HG03460 (cell line): Measurements from ENCODE around the gene MAP3K14.
"Not testable (repeated sequence)": the region's sequence is repeated elsewhere in the genome, so short reads cannot be mapped to it uniquely, and the experiment has no call there.

ENCODE experiments used
- ATAC-seq: cut with Tn5 transposase; IDR thresholded peaks from one replicate; pipeline ENCODE4 v1.9.1; 2021; ENCODE audit not compliant: unreplicated experiment

Gene MAP3K14

DNA sequence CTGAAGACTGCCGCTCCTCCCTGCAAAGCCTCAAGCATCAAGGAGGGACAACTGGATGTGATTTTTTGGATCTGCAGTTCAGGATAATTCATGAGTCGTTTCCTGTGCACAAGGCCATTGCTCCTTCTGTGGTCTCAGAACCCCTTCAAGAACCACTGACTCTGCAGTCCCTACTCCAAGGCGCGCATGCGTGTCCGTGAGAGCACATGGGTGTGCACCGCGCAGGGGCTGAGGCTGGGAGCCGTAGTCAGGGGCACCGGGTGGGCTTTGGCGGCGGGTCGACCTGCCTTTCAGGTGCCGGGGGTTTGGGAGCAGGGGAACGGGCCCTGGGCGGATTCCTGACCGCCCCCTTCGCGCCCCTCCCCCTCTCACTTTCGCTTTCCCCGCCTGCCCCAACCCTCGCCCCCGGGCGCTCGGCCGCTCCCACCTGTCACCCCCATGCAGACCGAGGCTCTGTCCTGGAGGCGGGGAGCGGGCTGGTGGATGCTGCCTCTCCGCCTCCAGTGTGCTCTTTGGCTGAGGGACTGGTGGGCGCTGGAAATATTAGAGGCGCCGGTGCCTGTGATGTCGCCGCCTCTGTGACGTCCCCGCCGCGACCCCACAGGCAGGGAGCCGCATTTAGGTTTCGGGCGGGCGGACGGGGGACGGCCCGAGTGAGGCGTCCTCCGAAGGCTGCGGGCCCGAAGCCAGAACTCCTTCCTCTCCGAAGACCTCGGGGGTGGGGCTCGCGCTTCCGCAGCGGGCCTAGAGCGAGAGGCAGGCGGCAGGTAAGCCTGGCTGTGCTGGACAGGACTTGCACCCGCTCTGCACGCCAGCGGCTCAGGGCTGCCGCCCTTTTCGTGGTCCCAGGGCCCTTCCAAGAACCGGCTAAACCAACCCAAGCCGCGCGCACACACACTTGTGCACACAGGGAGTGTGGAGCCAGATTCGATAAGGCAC, 55.0 kb downstream of the MAP3K14 start, which contains the start of gene SPATA32:
Gene SPATA32 (minus strand): TSS at position 518 of the 939 bp plus-strand sequence. CDS start 78 bp downstream, at position 440.
- ATAC-seq = no peak

DNA sequence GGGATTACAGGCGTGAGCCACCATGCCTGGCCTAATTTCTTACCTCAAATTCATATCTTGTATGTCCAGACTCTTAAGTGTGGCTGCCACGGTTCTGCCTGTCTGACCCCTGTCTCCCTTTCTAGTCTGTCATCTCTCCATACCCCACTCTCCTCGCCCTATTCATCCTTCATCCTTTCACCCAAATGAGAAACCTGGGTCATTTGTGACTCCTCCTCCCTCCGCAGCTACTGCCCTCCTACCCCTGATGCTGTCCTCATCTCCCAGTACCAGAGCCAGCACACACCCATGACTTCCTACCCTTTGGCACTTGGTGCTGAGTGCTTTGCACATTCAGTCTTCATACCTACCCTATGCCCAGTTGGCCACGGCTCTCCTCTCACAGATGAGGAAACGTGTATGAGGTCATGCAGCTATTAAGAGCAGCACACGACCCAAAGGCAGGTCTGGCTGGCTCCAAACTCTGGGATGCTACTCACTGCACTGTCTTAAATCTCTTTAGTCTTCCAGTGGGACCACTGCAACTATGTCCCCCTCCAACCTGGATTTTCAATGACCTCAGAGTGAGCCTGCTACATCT, 56.5 kb downstream of the MAP3K14 start:
- no peak for ATAC-seq

DNA sequence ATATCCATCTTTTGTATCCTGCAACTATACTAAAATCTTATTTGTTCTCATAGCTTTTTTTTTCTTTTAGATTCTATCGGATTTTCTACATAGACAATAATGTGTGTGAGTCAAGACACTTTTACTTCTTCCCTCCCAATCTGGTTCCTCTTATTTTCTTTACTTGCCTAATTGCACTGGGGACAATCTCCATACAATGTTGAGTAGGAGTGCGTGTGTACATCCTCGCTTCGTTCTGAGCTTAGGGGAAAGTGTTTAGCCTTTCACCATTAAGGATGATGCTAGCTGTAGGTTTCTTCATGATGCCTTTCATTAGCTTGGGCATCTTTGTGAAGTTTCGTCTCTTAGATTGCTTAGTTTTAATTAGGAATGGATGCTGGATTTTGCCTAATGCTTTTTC, 57.8 kb downstream of the MAP3K14 start:
- no peak for ATAC-seq

DNA sequence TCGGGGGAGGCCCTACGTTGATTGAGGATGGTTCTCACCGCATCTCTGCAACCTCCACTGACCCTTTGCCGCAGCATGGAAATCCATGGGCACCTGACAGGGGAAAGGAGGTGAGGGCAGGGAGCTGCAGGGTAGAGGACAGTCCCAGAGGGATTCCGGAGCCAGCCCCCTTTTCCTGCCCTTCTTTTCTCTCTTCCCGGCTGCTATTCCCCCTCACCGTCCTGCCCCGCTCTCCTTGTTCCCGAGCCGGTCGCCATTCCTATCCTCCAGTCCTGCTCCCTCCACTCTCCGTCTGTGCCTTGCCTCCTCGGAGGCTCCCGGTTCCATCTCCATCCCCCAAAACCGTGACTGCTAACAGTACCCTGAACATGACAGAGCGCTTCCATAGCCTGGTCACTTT, 59.7 kb downstream of the MAP3K14 start:
- ATAC-seq = no peak

DNA sequence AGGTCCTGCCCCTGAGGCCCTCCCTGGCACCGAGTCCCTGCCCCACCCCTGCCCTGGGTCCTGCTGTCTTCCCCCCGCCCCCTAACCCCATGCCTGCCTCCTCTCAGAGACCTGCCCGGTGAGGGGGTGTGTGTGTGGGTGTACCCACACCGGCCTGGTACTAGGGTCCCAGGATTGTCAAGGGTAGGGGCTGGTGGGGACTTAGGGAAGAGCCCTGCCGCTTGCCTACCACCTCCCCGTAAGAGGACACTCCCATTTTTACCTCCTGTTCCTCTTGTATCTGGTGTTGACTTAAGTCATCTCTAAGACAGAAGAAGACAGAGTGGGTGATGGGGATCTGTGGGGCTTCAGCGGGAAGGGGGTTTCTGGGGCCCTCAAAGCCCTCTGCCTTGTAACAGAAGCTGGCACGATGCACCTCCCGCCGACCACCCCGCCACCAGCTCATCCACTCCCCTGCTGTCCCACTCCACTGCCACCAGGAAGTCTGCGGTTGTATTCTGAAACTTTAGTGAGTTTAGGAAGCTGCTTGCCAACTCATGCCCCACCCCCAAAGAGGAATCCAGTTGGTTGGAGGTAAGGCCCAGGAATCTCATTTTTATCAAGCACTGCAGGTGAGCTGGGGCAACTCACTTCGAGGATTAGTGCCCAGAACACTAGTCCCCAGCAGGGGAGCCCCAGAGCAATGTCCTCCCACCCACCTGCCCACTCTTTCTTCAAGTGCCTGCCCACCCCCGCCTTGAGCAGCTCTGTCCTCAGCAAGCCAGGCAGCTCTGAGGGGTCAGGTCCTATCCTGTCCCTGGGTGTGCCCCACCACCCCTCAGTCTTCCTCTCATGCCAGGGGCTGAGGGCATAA, 60.5 kb downstream of the MAP3K14 start:
- ATAC-seq = no peak

DNA sequence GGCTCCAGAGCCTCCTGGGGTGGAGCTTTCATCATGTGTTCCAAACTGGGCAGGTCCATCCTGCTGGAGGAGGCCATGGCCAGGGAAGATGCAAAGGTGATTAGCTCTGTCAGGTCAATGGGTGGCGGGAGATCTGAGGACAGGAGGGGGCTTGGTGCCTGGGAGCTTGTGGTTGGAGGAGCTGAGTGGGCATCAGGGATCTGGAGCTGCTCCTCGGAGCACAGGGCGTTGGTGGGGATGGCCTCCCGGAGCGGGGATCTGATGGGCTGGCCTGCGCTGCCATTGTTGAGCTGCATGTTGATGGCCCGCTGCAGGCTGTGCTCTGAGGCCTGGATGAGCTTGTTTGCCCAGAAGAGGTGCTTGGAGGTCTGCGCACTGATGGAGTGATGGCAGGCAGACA, 61.5 kb downstream of the MAP3K14 start:
- ATAC-seq = no peak

DNA sequence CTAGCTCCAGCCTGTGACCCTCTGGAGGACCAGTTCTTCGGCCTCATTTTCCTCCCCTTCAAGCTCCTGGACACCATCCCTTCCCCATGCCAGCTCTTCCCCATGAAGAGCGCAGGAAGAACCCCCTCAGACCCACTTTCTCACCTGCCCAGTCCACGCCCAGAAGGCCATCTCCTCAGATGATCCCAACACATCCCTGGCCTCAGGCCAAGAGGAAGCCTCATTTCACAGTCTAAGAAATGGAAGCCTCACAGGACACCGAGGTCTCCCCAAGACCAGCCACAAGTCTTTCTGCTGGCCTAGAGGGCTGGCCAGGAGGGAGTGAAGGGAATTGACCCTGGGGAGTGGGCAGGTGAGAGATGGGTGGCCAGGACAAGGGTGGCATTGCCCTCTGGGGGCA, 62.9 kb downstream of the MAP3K14 start:
- ATAC-seq = no peak

DNA sequence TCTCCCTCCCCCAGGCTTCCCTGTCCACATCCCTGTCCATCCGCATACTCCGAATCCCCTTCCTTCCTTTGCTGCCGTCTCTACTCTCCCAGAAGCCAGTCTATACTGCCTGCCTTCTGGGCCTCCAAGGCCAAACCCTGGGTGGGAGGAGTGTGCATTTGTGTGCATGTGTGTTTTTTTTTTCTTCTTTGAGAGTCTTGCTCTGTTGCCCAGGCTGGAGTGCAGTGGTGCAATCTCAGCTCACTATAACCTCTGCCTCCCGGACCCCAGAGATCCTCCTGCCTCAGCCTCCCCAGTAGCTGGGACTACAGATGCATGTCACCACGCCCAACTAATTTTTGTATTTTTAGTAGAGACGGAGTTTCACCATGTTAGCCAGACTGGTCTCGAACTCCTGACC, 63.6 kb downstream of the MAP3K14 start:
- not testable (repeated sequence) for ATAC-seq

DNA sequence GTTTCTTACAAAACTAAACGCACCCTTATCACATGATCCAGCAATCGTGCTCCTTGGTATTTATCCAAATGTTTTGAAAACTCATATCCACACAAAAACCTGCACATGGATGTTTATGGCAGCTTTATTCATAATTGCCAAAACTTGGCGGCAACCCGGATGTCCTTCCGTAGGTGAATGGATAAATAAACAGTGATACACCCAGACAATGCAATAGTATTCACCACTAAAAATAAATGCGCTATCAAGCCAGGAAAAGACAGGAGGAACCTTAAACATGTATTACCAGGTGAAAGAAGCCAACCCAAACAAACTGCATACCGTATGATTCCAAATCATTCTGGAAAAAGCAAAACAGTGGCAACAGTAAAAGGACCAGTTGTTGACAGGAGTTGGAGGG, 64.9 kb downstream of the MAP3K14 start:
- ATAC-seq = no peak

DNA sequence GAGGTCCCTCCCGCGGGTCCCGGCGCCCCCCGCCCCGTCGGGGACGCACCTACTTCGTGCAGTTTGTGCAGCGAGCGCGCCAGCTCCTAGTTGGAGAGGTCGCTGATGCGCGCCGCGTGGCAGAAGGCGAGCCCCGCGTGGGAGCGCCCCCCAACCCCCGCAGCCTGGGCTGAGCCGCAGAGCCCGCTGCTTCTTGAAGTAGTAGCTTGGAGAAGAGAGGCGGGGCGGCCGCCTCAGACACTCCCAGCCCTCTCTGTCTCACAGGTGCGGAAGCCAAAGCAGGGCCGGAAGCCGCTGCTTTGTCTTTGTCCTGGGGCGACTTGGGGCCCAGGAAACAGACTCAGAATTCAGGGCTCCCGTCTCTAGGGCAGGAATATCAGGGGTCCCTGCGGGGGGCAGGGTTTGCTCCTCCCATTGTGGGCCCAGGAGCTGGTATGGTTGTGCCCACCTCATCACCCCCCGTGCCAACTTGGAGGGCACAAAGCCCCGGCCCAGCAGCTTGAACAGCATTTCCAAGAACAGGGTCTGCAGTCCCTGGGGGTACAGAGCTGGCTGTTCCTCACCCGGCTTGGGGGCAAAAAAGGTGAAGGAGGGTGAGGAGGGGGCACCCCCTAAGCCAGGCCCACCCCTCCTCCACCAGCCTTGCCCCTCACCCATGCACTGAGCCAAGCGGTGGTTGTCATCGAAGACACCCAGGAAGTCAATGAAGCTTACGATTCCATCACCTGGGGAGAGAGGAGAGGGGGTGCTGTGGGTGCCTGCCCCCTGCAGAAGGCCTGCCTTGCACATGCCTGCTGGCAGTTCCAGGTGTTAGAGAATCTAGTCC, 68.5 kb downstream of the MAP3K14 start:
- ATAC-seq = peak; percentile 63

DNA sequence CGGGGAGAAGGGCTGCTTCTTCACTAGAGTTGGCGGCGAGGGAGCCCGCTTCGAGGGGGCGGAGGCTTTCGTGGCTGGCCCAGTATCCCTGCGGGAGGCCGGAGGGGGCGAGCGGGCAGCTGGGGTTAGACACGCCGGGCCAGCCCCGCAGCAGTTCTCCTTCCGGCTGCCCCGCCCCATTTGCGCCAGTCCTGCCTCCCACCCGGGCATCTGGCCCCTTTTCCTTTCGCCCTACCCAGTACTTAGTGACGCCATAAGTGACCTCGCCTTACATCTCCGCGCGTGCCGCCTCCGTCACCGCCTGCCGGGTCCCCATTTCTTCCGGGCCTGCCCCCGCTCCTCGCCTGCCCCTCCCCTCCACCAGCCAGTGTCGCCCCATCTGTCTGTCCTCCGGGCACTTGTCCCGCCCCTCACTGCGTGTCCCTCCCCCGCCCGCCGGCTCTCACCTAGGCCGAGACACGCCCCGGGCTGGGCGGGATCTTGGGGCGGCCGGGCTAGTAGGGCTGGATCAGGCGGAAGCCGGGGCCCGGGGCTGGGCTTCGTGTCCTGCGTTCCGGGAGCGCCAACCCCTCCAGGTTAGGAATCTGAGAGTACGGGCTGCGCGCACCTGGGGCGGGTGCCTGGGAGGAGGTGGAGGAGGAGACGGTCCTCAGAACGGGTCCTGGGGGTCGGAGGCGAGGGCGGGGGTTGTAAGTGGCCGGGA, 69.2 kb downstream of the MAP3K14 start:
- peak; percentile 76 for ATAC-seq

DNA sequence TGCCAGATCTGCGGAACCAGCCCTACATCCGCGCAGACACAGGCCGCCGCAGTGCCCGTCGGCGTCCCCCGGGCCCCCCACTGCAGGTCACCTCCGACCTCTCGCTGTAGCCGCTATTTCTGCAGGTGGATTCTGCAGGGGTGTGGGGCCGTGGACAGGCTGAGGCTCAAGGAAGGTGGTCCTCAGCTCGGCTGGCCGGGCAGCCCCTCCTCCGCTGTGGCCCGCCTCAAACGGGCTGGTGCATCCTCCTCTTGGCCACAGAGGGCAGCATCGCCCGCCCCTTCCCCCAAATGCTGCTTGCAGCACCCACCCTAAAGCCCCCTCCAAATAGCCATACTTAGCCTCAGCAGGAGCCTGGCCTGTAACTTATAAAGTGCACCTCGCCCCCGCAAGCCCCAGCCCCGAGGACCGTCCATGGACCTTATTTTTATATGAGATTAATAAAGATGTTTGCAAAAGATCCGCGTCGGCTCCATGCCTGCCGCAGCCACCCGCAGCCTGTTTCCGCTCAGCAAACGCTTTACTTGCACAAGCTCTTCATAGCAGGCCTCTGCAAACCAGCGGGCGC, 69.9 kb downstream of the MAP3K14 start:
- no peak for ATAC-seq

DNA sequence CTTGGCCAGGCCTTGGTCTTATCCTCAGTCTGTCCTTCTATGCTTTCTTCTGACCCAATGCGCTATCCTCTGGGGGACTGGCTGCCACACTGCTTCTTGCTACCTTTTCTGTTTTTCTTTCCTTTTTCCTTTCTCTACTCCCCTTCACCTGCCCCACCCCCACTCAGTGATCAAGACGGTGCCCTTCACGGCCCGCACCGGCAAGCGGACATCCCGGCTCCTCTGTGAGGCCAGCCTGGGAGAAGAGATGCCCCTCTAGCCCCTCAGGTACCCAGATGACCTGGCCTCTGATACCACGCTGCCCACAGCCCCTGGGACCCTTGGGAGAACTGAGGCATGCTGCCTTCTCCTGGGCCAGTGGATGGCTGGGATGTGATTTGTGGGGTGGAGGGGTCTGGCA, 70.5 kb downstream of the MAP3K14 start:
- ATAC-seq = no peak

DNA sequence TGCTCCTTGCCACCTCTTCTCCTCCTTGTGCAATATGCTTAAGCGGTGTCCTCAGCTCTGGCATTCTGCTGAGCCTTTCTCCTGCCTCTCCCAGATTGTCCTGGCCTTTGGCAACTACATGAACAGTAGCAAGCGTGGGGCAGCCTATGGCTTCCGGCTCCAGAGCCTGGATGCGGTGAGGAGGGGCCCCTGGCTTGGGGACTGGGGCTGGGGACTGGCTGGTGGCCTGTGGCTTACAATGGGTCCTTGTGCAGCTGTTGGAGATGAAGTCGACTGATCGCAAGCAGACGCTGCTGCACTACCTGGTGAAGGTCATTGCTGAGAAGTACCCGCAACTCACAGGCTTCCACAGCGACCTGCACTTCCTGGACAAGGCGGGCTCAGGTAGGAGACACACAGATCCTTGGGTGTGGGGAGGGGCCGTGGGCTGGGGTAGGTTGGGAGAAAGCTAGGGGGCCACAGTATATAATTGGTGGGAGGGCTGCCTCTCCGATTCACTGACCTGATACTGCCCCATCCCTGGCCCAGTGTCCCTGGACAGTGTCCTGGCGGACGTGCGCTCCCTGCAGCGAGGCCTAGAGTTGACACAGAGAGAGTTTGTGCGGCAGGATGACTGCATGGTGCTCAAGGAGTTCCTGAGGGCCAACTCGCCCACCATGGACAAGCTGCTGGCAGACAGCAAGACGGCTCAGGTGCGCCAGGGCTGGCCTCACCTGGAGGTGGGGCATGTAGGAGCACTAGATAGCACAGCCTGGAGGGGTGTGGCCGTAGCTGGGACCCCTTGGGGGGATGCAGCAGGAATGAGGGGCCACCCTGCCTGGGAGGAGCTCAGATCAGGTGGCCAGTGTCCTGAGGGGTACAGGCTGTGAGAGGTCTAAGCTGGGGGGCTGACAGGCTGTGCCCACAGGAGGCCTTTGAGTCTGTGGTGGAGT, 71.8 kb downstream of the MAP3K14 start:
- no peak for ATAC-seq

DNA sequence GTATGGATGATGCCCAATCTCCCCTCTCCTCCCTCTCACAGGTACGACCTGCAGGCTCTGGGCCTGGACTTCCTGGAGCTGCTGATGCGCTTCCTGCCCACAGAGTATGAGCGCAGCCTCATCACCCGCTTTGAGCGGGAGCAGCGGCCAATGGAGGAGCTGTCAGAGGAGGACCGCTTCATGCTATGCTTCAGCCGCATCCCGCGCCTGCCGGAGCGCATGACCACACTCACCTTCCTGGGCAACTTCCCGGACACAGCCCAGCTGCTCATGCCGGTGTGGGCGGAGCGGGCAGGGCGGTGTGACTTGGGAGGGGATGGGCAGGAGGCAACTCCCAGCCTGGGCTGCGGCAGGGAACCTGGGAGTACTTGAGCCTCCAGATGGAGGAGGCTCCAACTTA, 73.1 kb downstream of the MAP3K14 start:
- no peak for ATAC-seq

DNA sequence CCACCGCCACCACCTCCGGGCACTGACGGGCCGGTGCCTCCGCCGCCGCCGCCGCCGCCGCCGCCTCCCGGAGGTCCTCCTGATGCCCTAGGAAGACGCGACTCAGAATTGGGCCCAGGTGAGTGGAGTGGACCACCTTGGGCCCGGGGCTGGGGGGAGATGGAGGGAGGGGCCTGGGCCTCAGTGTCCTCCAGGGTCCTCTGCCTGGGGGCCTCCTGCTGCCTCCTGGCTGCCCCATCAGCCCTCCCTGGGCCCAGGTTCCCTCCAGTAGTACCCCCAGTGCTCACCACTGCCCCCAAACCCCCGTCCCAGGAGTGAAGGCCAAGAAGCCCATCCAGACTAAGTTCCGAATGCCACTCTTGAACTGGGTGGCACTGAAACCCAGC, 74.8 kb downstream of the MAP3K14 start:
- no peak for ATAC-seq

DNA sequence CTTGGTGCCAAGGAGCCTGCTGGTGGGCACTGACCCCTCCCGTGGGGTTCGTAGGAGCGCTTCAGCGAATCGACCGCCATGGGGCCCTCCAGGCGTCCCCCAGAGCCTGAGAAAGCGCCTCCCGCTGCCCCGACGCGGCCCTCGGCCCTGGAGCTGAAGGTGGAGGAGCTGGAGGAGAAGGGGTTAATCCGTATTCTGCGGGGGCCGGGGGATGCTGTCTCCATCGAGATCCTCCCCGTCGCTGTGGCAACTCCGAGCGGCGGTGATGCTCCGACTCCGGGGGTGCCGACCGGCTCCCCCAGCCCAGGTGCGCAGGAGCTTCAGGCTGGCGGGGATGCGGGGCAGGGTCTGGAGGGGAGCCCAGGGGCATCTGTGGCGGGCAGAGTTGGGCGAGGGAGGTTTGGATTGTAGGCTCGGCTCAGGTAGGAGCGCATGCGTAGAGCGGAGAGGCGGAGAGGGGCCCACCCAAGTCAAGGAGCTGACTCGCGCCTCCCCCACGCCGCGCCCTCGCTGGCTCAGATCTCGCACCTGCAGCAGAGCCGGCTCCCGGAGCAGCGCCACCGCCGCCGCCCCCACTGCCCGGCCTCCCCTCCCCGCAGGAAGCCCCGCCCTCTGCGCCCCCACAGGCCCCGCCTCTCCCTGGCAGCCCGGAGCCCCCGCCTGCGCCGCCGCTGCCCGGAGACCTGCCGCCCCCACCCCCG, 75.3 kb downstream of the MAP3K14 start:
- no peak for ATAC-seq

DNA sequence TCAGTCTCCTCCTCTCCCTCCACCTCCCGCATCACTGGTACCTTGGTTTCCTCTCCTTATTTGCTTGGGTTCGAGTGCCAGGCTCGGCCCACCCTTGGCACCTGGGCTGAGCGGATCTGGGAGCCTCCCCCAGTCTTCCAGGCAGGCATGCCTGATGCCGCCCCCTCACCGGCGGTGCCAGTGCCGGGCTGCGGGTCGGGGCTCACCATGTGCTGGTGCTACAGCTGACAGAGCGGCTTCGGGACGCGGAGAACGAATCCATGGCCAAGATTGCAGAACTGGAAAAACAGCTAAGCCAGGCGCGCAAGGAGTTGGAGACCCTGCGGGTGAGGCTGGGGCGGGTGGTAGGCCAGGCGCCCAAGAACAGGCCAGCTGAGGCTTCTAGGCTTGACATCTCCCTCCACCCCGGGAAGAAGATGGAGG, 75.9 kb downstream of the MAP3K14 start:
- no peak for ATAC-seq
